ENCODE data around the gene CDCA8.

The CDCA8 gene

DNA sequence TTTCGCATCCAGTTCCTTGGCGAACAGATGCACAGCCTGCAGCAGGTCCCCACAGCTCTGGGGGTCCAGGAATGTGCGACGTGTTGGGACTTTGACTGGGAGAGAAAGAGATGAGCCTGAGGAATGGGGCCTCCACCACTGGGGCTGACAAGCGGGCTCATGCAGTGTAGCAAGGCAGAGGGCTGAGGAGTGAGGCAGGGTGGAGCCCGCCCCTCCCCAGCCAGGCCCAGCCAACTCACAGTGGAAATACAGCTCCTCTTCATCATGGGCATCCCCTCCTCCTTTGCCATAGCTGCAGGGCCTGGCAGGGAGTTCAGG lies 30.7 kb downstream of the CDCA8 start:
- TF ChIP-seq, protein P1, sequence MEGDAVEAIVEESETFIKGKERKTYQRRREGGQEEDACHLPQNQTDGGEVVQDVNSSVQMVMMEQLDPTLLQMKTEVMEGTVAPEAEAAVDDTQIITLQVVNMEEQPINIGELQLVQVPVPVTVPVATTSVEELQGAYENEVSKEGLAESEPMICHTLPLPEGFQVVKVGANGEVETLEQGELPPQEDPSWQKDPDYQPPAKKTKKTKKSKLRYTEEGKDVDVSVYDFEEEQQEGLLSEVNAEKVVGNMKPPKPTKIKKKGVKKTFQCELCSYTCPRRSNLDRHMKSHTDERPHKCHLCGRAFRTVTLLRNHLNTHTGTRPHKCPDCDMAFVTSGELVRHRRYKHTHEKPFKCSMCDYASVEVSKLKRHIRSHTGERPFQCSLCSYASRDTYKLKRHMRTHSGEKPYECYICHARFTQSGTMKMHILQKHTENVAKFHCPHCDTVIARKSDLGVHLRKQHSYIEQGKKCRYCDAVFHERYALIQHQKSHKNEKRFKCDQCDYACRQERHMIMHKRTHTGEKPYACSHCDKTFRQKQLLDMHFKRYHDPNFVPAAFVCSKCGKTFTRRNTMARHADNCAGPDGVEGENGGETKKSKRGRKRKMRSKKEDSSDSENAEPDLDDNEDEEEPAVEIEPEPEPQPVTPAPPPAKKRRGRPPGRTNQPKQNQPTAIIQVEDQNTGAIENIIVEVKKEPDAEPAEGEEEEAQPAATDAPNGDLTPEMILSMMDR (IDR thresholded peaks at IDR 0.05; ENCODE audit: poor library complexity, severe bottlenecking) = no peak
- DNase-seq (ENCODE audit: low spot score) = no peak
- peaks cover 2% of the 10 kb centered on the region for H3K27me3 ChIP-seq (ENCODE audit: insufficient read depth, poor library complexity, severe bottlenecking)
- peaks cover 14% of the 10 kb centered on the region for H3K4me1 ChIP-seq (ENCODE audit: insufficient read depth, poor library complexity, severe bottlenecking)
- no peak overlapping the region for H3K4me3 ChIP-seq (ENCODE audit: severe bottlenecking)
- no peaks in the 10 kb centered on the region for H3K36me3 ChIP-seq (ENCODE audit: low read depth)
- no peak overlapping the region for H3K27ac ChIP-seq (ENCODE audit: poor library complexity, severe bottlenecking)
- ATAC-seq (ENCODE audit: low read depth) = no peak
- H3K9me3 ChIP-seq (ENCODE audit: severe bottlenecking) = no peaks in the 10 kb centered on the region

DNA sequence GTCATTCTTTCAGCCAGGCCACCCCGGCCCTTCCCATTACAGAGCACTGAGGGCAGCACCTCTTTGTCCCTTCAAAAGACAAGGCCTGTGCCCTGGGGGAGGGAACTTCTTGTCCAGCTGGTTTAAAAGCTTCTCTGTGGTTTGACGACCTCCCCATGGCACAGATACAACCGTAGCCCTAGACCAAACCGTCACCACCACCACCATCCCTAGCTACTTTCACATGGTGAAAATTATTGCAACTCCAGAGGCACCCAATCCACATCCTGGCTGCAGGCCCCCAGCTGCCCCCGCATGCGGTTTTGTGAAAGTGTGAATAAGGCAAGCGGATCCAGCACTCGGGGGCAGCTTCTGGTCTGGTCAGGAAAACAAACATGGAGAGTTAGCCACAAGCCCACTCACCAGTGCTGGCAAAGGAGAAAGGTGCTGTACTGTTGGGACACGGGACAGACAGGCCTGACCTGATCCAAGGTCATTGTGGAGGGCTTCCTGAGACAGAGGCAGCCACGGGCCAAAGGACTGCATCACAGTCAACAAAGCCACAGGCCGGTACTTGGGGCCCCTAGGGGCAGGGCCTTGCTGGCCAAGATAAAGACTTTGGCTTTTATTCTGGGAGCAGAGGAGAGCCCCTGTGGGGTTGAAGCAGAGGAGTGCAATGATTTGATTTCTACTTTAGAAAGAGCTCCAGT lies 31.2 kb downstream of the CDCA8 start:
- Histone ChIP-seq H3K9me3 (ENCODE audit: severe bottlenecking) (no peaks in the 10 kb centered on the region), H3K27ac (ENCODE audit: poor library complexity, severe bottlenecking) (no peak overlapping the region), H3K27me3 (ENCODE audit: insufficient read depth, poor library complexity, severe bottlenecking) (peaks cover 2% of the 10 kb centered on the region), H3K4me1 (ENCODE audit: insufficient read depth, poor library complexity, severe bottlenecking) (peaks cover 12% of the 10 kb centered on the region), H3K36me3 (ENCODE audit: low read depth) (no peaks in the 10 kb centered on the region), H3K4me3 (ENCODE audit: severe bottlenecking) (no peak overlapping the region)
- TF ChIP-seq, protein P1 (IDR thresholded peaks at IDR 0.05; ENCODE audit: poor library complexity, severe bottlenecking) = no peak
- ATAC-seq (ENCODE audit: low read depth) (no peak), DNase-seq (ENCODE audit: low spot score) (no peak)

DNA sequence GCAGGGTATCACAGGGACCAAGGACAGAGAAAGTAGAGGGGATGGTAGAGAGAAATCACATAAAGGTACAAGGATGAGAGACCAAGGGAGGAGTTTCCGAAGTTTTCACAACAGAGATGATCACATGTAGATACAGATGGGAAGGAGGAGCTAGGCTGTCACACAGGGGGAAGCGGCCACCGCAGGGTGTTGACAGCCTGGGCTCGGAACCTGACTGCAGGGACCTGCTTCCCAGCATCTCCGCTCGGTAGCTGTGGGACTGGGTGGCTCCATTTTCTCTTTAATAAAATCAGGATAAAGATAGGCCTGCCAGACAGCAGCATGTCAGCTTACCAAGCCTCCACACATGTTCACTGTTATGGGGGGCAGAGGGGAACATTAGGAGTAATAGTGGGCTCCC lies 32.3 kb downstream of the CDCA8 start:
- Histone ChIP-seq H3K9me3 (ENCODE audit: severe bottlenecking) (no peaks in the 10 kb centered on the region), H3K4me3 (ENCODE audit: severe bottlenecking) (no peak overlapping the region), H3K27me3 (ENCODE audit: insufficient read depth, poor library complexity, severe bottlenecking) (peaks cover 2% of the 10 kb centered on the region), H3K27ac (ENCODE audit: poor library complexity, severe bottlenecking) (no peak overlapping the region), H3K4me1 (ENCODE audit: insufficient read depth, poor library complexity, severe bottlenecking) (peaks cover 1% of the 10 kb centered on the region), H3K36me3 (ENCODE audit: low read depth) (no peaks in the 10 kb centered on the region)
- TF ChIP-seq, protein P1 (IDR thresholded peaks at IDR 0.05; ENCODE audit: poor library complexity, severe bottlenecking) = no peak
- ATAC-seq (ENCODE audit: low read depth) = no peak
- DNase-seq (ENCODE audit: low spot score) = no peak

DNA sequence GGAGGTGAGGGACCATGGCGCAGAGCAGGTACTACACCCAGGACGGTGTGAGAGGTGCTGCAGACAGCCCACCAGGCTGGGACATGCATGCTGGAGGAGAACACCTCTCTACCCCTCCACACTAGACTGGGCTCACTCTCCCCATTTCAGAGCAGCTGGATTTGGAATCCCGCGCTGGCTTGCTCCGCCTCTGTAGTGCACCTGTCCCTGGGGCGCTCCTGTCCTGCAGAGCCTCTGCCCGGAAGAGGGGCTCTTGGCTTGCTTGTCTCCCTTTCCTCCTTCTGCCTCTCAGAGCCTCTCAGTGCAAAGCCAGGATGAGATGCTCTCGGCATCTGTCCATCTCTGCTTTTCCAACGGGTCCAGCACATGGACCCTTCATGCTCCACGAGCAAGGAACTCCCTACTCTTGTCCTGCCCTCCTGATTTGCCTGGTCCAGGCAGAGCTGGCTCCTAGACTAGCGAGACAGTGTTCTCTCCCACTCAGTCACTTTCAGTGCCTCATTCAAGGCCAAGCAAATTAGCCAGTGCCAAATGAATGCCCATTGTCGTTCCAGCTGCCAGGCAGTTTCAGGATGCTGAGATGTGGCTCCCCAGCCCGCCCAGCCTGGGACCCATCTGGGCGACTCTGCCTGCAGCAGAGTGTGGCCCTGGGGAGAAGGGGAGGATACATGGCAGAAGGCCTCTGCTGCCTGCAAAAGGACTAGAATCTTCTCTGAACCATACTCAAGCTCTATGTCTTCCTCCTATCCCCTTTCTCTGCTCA lies 33.7 kb downstream of the CDCA8 start:
- ATAC-seq (ENCODE audit: low read depth) = no peak
- no peaks in the 10 kb centered on the region for H3K36me3 ChIP-seq (ENCODE audit: low read depth)
- no peaks in the 10 kb centered on the region for H3K9me3 ChIP-seq (ENCODE audit: severe bottlenecking)
- H3K4me1 ChIP-seq (ENCODE audit: insufficient read depth, poor library complexity, severe bottlenecking) = no peaks in the 10 kb centered on the region
- H3K4me3 ChIP-seq (ENCODE audit: severe bottlenecking) = no peak overlapping the region
- TF ChIP-seq, protein P1 (IDR thresholded peaks at IDR 0.05; ENCODE audit: poor library complexity, severe bottlenecking) = no peak
- DNase-seq (ENCODE audit: low spot score) = no peak
- H3K27ac ChIP-seq (ENCODE audit: poor library complexity, severe bottlenecking) = no peak overlapping the region
- peaks cover 2% of the 10 kb centered on the region for H3K27me3 ChIP-seq (ENCODE audit: insufficient read depth, poor library complexity, severe bottlenecking)
